GM18907 (cell line): ENCODE results near the gene EFS.
"Not testable (repeated sequence)": the region's sequence is repeated elsewhere in the genome, so short reads cannot be mapped to it uniquely, and the experiment has no call there.

ENCODE experiments used
- ATAC-seq: cut with Tn5 transposase; IDR thresholded peaks from one replicate; pipeline ENCODE4 v1.9.1; 2021; ENCODE audit warnings: mild to moderate bottlenecking, moderate library complexity; ENCODE audit not compliant: unreplicated experiment

The EFS gene

DNA sequence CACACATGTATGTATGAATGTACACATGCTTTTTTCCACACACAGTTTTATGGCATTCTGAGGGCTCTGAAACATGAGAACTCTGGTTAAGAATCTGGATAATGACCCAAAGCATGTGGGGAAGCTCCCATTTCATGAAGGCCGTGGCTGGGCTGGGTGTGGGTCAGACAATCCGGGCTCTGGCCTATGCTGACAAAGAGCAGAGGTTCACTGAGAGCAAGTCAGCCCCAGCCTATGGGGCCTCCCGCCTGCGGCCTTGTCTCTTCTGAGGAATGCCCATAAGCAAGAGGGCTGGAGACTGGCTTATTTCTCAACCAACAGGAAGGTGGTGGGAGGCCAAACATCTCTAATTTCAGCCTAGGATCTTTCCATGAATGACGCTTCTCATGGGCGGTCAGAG lies 34.6 kb upstream of the EFS start:
- no peak for ATAC-seq

DNA sequence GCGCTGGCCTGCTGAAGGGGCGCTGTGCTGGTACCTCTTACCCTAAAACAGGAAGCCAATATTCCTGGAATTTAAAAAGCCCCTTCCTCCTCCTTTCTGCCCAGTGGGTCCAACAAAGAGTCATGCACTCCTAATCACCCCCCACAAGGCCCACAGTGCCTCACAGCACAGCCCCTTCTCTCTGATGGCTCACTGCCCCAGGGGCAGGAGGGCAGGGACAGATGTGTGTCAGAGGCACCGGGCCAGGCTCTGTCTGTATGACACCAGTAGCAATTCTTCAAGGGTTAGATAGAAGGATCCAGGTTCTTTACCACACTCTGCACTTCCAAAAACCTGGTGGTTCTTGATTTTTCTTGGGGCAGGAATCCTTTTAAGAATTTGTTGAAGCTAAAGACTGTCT lies 34.2 kb upstream of the EFS start:
- no peak for ATAC-seq

DNA sequence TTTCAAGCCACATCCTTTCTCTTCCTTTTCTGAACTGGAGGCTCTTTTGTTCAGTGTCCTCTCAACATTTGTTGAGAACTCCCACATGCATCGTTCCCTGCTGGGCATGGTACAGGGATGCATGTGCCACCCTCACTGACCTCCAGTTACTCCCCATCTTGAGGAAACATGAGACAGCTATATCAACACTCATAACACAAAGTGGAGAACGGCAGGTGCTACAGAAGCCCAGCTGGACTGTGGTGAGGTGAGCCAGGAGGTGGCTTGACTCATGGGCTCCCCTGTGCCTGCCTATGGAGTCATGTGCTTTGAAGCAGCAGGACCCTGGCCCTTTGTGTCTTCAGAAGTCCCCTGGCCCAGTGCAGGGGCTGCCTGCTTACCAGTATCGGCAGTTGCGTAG lies 33.4 kb upstream of the EFS start:
- ATAC-seq = no peak

DNA sequence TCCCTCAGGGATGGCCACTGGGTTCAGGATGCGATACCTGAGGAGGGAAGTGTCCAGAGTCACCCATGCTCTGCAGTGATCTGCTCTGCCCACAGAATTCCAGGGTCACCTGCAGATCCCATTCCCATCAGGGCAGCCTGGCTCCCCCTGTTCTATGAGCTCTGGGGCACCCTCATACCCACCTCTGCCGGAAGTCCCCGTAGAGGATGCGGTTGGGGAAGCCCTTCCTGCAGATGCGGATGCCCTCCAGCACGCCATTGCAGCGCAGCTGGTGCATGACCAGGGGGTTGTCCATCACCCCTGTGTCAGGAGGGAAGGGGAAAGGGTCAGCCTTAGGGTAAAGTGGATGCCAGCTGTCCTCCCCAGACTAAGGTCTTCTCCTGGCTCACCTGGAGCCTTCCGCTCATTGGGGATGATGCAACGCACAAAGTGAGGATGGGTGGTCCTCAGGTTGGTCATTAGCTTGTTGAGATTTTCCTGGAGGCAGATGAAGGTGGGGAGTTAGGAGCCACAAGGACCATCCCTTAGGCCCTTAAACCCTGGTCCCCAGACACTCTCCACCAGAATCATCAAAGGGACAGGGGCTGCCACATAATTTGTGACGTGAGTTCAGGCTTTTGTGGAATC lies 31.9 kb upstream of the EFS start:
- ATAC-seq = no peak

DNA sequence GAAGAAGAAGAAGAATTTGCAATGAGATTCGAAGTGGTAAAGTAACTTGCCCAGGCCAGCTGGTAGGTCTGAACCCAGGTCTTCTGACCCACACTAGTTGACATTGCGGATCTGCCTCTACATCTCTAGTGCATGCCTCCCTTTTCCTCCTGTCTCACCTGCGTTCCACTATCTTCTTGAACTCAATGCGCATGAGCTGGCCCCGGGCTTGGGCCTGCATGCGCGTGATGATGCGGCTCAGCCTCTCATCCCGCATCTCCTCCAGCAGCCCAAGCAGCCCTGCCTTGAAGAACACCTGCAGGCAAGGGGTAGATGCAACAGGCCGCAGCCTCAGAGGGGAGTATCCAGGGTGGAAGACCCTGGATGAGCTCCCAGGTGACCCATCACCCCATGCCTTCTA lies 31.2 kb upstream of the EFS start:
- ATAC-seq = no peak

DNA sequence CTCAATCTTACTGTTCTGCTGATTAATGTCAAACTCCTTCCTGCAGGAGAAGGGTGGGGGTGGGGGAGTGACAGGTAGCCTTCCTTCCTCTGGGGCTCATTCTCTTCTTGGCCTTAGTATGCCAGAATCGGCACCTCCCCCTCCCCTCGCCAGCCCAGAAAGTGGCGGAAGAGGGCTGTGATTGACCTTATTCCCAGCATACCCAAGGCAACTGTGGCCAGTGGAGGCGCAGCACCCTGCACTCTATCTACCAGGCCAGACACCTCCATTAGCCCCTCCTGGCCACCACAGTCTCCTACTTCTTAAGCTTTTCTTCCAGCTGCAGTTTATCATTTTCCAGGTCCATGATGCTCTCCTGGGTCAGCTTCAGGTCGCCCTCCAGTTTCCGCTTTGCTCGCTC lies 27.6 kb upstream of the EFS start:
- ATAC-seq = no peak

DNA sequence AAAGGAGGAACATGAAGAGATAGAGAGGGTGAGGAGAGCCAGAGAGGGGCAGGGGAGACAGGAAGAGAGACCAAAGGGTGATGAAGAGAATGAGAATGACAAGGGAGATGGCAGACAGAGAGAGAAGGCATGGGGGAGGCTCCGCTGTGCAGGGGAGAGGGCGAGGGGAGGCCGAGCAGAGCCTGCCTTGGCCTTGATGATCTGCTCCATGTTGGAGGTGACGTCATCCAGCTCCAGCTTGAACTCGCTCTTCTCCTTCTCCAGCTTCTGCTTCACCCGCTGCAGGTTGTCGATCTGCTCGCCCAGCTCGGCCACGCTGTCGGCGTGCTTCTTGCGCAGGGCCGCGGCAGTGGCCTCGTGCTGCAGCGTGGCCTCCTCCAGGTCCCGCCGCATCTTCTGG lies 24.9 kb upstream of the EFS start:
- not testable (repeated sequence) for ATAC-seq

DNA sequence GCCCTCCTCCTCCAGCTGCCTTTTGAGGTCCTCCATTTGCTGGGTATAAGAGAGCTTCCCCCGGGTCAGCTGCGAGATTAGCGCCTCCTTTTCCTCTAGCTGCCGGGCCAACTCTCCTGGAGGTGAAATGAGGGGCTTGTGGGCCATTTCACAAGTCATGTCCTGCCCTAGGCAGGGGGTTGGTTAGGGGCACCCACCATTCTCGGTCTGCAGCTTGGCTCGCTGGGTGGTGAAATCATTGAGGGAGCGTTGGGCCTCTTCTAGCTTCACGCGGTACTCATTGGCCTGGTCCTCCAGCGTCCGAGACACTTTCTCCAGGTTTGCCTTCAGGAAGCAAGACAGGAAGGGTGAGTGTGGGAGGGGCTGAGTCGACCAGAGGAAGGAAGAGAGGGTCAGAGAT lies 24.4 kb upstream of the EFS start:
- ATAC-seq = no peak

DNA sequence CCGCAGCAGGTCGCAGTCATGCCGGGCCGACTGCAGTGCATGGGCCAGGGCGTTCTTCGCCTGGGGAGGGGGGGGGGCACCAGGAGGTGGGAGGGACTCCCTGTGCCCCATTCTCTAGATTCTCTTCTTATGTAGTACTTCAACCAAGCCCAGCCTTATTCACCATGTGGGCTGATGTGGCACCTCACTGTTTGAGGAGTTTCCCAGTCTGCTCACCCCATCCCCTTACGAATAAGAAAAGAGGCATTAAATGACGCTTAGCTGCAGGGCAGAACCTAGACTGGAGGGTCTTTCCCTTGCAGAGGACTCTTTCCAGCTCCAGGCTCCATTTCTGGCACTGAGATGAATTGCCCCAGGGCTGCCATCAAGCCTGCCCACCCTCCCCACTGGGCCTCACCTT lies 24.0 kb upstream of the EFS start:
- ATAC-seq = no peak

DNA sequence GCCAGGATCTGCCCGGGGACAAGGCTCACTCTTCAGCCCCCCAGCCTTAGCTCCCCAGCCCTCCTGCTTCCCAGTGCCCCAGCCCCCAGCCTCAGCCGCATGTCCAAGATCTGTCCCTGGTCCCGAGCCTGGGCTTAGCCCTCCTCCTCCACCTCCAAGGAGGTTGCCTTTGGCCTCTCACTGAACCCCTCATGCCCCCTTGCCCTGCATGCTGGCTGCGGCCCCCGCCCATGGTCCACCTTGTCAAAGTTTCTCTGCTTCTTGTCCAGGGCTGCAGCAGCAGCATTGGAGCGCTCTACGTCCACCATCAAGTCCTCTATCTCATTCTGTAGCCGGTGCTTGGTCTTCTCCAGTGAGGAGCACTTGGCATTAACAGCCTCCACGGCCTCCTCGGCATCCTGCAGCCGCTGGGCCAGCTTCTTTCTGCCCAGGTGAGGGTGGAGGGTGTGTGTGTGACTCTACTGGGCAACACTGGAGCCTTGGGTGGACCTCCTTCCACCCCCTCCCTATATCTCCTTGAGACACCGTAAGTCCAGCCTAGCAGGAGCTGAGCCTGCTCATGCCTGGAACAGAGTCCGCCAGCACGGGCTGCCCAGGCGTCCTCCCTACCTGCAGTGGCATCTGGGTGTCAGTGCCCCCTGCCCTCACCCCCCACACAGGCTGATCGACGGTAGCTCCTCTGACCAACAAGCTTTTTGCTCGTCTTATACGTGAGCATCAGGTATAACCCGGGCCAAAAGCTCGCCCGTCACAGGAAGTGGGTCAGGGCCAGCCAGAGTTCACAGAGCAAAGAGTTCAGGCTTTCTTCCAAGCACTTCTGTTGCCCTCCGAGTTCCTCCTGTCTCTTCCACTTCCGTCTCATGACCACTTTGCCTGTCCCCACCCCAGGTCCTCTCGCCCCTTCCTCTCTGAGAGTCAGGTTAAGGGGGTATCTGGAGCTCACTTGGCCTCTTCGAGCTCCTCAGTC lies 23.2 kb upstream of the EFS start:
- ATAC-seq = no peak

DNA sequence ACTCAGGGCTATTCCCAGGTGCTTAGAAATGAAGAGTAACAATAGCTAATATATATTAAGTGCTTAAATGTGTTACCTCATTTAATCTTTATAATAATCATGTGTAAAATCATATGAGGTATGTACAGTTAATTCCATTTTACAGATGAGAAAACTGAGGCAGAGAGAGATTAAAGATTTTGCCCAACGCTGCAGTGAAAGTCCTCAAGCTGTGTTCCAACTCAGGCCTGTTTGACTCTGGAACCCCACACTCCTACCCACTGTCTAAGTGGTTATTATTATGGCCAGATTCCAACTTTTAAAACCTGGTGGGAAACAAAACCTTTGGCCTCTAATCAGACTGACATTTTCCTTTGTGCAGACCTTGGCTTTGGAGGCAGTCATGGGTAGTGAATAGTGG lies 22.0 kb upstream of the EFS start:
- no peak for ATAC-seq

DNA sequence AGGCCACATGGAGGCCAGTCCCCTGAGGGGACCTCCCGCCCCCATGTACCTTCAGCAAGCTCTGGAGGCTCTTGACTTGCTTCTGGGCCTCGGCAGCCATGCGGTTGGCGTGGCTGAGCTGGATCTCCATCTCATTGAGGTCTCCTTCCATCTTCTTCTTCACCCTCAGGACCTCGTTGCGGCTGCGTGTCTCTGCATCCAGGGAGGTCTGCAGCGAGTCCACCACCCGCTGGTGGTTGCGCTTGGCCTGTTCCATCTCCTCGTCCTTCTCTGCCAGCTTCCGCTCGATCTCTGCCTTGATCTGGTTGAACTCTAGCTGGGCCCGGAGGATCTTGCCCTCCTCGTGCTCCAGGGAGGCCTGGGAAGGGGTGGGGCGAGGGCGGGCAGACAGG lies 21.3 kb upstream of the EFS start:
- ATAC-seq = not testable (repeated sequence)

DNA sequence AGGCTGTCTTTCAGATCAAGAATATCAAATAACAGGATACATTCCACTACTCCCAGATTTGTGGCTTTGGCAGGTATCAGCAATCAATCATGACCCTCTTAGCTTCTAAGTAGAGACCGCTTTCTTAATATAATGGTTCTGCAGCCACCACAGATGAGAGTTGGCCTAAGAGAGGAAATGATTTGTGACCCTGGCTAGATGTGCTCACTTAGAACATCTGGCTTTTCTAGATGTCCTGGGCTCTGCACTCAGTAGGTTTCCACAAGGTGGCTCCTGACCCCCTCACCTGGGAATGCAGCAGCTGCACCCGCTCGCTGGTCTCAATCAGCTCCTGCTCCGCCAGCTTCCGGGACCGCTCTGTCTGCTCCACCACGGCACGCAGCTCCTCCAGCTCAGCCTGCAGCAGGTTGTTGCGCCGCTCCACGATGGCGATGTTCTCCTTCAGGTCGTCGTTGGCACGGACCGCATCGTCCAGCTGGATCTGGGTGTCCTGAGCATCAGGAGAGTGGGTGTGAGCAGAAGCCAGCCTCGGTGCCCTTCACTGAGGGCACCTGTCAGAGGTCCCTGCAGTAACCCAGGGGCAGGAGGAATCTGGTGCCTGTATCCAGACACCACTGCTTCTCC lies 20.8 kb upstream of the EFS start:
- ATAC-seq = no peak

DNA sequence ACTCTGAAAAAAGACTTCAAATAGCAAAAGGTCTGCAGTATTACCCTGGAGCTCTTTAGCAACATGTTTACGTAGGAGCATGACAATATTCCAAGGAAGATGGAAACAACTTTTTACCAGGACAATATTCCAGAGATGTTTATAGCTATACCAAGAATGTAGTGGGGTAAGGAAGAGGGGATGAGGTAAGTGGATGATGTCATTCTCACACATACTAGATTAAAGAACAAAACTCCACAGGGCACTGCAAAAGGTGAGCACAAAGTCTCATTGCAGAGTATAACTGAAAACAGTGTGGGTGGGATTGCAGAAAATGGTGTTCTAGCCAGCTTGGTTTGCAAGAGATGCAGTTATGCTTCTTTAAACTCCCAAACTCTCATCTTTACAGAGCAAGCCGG lies 20.3 kb upstream of the EFS start:
- no peak for ATAC-seq

DNA sequence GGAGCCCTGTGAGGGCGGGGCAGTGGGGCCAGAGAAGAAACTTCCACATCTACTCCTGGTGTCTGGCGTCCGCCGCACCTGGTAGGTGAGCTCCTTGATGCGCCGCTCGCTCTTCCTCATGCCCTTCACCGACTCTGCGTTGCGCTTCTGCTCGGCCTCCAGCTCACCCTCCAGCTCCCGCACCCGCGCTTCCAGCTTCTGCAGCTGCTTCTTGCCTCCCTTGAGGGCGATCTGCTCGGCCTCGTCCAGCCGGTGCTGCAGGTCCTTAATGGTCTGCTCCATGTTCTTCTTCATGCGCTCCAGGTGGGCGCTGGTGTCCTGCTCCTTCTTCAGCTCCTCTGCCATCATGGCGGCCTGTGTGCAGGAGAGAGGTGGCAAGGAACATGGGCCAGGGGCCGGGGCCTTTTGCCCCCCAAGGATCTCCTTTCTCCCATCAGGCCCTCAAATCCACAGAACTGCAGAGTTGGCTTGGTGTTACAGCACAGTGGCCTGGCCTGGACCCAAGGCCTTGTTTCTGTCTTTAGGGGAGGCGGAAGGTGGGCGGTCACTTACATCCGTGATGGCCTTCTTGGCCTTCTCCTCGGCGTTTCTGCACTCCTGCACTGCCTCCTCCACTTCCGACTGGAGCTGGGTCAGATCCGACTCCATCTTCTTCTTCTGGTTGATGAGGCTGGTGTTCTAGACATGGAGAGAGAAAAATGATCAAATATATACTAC lies 19.6 kb upstream of the EFS start:
- ATAC-seq = no peak

DNA sequence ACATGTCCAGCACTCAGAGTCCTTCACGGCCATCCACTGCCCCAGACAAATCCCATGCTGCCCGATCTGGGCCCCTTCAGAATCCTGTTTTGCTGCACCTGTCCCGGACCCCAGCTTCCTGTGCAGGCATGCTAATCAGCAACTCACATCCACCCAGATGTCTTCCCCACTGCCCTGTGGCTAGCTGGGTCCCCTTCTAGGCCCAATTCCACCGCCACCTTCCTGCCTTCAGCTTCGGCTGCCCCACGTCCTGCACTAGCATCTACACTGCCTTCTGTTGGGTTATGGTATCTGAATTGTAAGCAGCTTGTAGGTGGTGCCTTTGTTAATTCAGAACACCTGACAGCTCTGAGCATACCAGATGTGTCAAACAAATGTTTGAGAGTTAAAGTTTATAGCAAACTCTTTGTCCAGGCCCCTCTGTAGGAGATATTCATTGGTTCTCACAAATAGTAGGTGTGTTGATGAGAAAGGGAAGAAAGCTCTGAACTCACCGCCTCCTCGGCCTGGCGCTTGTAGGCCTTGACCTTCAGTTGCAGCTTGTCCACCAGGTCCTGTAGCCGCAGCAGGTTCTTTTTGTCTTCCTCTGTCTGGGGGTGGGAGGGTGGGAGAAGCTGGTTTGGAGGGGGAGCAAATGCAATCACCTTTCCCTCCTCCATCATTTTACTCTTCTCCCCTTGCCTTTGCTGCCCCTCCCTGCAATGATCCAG lies 17.9 kb upstream of the EFS start:
- no peak for ATAC-seq

DNA sequence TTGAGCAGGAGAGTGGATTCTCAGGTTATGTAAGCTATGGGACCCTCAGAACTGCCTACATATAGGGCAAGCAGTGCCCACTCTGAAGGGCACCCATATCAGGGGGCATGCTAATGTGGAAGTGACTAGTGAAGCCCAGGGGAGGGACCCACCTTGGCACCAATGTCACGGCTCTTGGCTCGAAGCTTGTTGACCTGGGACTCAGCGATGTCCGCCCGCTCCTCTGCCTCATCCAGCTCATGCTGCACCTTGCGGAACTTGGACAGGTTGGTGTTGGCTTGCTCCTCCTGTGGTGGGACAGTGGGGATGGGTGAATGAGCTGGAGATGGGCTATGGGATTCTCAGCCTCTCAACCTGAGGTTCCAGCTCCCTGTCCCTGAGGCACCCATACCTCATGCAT lies 17.3 kb upstream of the EFS start:
- no peak for ATAC-seq

DNA sequence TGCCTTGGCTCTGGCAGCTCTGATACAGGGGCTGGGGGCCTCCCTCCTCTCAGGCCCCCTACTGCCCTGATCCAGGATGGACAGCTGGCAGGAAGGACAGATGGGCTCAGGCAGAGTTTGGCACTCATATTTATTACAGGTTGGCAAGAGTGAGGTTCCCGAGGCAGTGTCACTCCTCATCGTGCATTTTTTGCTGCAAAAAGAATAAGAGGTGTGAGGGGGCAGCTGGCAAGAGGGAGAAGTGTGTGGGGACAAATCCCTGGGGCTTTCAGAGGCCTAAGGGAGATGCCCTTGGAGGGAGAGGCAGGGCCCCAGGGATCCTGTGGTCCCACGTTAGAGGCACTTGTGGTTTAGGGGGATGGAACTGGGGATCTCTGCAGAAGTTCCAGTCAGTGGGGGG lies 16.9 kb upstream of the EFS start:
- ATAC-seq = no peak

DNA sequence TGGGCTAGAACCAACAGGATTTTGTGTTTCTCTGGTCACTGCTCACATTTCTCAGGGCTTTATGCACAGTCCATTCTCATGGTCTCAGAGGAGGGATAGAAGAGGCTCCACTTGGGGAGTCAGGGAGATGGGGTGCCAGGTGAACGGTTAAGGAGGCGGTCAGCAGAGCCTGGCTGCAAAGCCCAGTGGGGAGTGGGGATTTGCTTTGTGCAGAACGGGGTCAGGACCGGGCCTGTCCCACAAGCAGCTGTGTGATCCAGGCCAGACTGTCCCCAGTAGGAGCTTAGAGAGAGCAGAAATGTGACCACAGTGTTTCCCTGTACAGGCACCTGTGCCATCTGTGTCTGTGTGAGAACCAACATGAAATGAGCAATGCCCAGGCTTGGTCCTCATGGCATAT lies 16.0 kb upstream of the EFS start:
- no peak for ATAC-seq

DNA sequence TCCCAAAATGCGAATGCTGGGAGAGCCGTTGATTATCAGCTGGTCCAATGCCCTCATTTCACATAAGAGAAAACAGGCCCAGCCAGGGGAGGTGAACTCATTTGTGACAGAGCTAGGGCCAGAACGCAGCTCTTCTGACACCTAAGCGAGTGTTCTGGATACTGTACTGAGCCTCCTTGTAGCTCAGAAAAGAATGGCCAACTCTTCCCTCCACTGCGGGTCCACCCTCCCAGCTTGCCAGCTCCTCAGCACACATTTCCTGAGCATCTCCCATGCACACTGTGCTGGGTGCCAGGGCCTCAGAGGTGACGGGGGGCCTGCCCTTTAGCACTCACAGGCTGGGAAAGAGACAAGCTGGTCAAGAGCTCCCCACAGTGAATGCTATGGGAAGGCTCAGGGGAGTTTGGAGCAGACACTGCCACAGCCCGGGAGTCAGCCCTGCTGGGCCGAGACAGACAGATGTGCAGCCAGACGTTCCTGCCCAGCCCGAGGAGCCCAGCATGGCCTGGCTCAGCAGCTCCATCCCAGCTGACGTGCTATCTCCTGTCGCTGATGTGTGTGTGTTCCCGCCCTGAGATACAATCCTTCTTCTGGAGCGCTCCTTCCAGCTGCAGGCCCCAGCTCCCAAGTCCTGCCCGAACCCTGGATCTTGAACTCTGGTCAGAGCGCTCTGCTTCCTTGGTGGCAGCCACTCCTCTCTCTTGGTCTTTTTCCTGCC lies 15.4 kb upstream of the EFS start:
- no peak for ATAC-seq
